ENCODE measurements around the gene OR5K2.

OR5K2 gene

DNA sequence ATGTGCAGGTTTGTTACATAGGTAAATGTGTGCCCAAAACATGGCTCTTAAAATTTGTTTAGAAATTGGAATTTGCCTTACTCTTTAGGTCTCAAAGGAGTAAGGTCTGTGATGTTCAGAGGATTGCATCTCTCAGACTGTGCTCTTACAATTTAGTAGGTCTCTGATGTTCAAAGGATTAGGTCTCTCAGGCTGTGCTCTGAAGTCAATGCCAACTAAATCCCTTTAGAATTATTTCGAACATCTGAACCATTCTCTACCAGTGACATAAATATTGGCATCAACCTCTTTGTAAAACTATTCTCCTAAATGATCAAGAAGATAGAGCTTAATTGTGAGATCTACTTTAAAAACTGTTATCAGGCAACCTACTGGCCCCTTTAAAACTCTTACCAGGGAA, 34.6 kb upstream of the OR5K2 start, which contains the start of gene OR5K1:
OR5K1 (plus strand) TSS at position 301 of the 400 bp plus-strand sequence. CDS start 6,376 bp downstream, outside the sequence.
- DNase-seq (ENCODE audit: extremely low read depth, low read depth), result no peak
- H3K4me3 ChIP-seq (replicated peaks; ENCODE audit: low read depth, low read length), result no peak within 1 kb of the TSS
- TF ChIP-seq, protein P1, sequence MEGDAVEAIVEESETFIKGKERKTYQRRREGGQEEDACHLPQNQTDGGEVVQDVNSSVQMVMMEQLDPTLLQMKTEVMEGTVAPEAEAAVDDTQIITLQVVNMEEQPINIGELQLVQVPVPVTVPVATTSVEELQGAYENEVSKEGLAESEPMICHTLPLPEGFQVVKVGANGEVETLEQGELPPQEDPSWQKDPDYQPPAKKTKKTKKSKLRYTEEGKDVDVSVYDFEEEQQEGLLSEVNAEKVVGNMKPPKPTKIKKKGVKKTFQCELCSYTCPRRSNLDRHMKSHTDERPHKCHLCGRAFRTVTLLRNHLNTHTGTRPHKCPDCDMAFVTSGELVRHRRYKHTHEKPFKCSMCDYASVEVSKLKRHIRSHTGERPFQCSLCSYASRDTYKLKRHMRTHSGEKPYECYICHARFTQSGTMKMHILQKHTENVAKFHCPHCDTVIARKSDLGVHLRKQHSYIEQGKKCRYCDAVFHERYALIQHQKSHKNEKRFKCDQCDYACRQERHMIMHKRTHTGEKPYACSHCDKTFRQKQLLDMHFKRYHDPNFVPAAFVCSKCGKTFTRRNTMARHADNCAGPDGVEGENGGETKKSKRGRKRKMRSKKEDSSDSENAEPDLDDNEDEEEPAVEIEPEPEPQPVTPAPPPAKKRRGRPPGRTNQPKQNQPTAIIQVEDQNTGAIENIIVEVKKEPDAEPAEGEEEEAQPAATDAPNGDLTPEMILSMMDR (IDR thresholded peaks at IDR 0.05; ENCODE audit: low read depth, low read length, missing control alignments), result no peak

- TF ChIP-seq, protein P1 (IDR thresholded peaks at IDR 0.05; ENCODE audit: low read depth, low read length, missing control alignments), result no peak
- no peak for DNase-seq (ENCODE audit: extremely low read depth, low read depth)
- no peak overlapping the region for H3K4me3 ChIP-seq (replicated peaks; ENCODE audit: low read depth, low read length)
Observed at GRCh38 chr3:98482717-98483482, 14.6 kb upstream of the OR5K2 start.

DNA sequence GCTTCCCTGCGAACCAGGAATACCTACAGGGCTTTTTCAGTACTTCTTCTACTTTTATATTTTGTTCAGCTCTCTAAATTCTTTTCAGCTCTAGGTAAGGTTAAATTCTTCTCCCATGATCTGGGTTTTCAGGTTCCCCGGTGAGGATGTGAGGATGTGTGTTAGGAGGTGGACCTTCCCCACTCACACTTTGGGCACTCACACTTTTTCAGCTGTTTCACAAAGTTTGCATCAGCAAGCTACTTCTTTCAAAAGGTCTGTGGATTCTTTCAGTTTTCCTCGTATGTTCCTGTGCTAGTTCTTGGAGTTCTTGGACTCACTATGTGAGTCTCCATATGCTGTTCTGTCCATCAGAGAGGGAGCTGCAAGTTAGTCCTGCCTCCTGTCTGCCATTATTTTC, 13.9 kb upstream of the OR5K2 start:
- H3K4me3 ChIP-seq (replicated peaks; ENCODE audit: low read depth, low read length), result no peak overlapping the region
- TF ChIP-seq, protein P1 (IDR thresholded peaks at IDR 0.05; ENCODE audit: low read depth, low read length, missing control alignments), result no peak
- no peak for DNase-seq (ENCODE audit: extremely low read depth, low read depth)

GRCh38 chr3:98500019-98500418, 2.5 kb downstream of the OR5K2 start:
- H3K4me3 ChIP-seq (replicated peaks; ENCODE audit: low read depth, low read length), result no peak overlapping the region
- TF ChIP-seq, protein P1 (IDR thresholded peaks at IDR 0.05; ENCODE audit: low read depth, low read length, missing control alignments), result no peak

GRCh38 chr3:98501270-98501669, 3.8 kb downstream of the OR5K2 start:
- no peak for DNase-seq (ENCODE audit: extremely low read depth, low read depth)
- TF ChIP-seq, protein P1 (IDR thresholded peaks at IDR 0.05; ENCODE audit: low read depth, low read length, missing control alignments), result no peak
- H3K4me3 ChIP-seq (replicated peaks; ENCODE audit: low read depth, low read length), result no peak overlapping the region

More at GRCh38 chr3:98500019-98500418, 2.5 kb downstream of the OR5K2 start:
- DNase-seq (ENCODE audit: extremely low read depth, low read depth), result no peak

DNA sequence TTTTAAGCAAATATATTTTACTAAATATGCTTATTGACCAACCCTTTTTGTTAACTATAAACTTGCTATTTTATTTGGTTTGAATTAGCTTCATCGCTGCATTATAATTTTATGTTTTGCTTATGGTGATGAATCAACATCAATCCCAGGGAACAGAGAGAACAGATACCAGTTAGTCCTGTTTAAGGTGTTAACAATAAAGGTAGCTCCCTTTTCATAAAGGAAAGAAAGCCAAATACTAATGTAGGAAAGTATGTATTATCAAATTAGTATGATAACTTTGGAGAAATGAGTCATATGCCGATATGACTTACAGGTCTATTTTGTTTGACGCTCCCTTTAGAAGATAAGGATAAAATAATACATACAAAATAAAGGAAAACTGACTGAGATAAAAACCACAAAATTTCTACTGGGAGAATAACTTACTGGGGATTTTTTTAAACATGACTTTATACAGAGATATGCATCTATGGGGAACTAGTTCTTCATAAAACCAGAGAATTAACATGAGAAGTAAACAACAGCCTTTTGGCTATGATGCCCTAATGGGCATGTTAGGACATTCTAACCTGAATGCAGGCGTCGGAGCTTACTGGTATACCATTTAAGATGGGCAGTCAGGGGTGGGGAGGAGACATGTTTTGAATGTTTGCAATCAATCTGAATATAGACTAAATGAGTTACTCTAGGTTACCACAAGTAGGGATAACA, 4.5 kb downstream of the OR5K2 start:
- TF ChIP-seq, protein P1 (IDR thresholded peaks at IDR 0.05; ENCODE audit: low read depth, low read length, missing control alignments), result no peak
- no peak for DNase-seq (ENCODE audit: extremely low read depth, low read depth)
- H3K4me3 ChIP-seq (replicated peaks; ENCODE audit: low read depth, low read length), result no peak overlapping the region
